ENCODE results near the gene JPH4.
A peak's percentile ranks its signal among the peaks of the same experiment; 100 is the strongest.

The JPH4 gene

DNA sequence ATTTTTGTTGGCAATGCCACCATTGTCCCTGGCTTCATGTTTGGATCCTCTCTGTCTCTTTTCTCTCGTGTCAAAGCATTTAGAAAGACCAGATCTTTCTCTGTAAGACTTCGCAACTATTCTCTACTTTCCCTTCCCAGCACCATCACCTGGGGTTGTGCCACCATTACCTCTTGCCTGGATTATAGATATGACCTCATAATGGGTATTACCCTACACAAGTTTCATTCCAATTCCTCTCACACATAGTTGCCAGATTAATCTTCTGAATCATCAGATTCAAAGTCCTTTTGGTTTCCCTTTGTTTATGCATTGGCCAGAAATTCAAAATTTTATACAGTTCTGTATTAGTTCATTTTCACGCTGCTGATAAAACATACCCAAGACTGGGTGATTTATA, 30.4 kb upstream of the JPH4 start:
- no peak for DNase-seq (ENCODE audit: low read depth)
- TF ChIP-seq CTCF (IDR thresholded peaks at IDR 0.05; ENCODE audit: insufficient read depth, low read depth, low read length, missing control alignments), result no peak
- no peak overlapping the region for H3K4me3 ChIP-seq (ENCODE audit: low read depth, low read length)

- no peak for TF ChIP-seq CTCF (IDR thresholded peaks at IDR 0.05; ENCODE audit: insufficient read depth, low read depth, low read length, missing control alignments)
- DNase-seq (ENCODE audit: low read depth), result no peak
- no peak overlapping the region for H3K4me3 ChIP-seq (ENCODE audit: low read depth, low read length)
Measured at GRCh38 chr14:23608454-23608853, 29.9 kb upstream of the JPH4 start.

DNA sequence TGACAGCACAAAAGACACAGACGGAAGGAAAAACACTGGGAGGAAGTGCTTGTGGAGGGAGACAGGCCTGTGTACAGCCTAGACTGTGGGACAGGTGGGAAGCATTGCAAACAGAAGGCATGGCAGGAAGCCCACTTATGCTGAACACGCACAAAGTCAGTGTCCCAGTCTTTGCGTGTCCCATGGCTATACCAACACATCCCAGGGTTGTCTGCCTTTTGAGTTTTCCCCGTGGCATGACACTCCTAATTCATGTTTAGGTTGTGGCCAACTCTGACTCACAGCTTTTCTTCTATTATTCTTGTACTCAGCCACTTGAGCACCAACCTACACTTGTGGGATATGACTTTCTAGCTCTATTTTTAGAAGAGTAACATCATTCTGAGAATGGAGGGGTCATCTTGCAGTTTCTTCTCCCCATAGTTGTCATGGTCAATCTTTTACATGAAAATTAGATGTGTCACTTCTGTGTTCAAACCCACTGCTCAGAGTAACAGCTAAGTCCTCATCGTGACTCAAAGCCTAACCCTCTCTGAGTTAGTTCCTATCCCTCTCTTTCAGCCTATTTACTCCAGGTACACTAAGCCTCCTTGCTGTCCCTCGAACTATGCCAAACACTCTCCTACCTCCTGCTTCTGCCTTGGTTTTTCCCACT, 27.5 kb upstream of the JPH4 start:
- H3K4me3 ChIP-seq (ENCODE audit: low read depth, low read length), result no peak overlapping the region; the same call in 1 of the 2 replicates
- DNase-seq (ENCODE audit: low read depth), result peak; percentile 85
- no peak for TF ChIP-seq CTCF (IDR thresholded peaks at IDR 0.05; ENCODE audit: insufficient read depth, low read depth, low read length, missing control alignments)

DNA sequence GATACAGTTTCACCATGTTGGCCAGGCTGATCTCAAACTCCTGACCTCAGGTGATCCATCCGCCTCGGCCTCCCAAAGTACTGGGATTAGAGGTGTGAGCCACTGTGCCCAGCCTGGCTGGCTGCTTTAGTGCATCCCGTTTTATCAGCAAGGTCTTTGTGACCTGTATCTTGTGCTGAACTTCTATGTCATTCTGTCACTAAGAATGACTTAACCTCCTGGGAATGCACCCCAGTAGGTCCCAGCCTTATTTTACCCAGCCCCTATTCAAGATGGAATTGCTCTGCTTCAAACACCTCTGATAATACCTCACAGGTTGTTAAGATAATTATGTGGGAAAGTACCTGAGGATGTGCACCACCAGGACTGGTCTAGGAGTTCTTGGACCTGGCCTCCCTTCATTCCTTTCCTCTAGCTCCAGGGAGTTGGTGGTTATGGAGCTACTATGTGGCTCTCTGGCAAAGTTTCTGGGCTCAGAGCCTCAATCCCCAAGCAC, 26.1 kb upstream of the JPH4 start:
- no peak for DNase-seq (ENCODE audit: low read depth)

DNA sequence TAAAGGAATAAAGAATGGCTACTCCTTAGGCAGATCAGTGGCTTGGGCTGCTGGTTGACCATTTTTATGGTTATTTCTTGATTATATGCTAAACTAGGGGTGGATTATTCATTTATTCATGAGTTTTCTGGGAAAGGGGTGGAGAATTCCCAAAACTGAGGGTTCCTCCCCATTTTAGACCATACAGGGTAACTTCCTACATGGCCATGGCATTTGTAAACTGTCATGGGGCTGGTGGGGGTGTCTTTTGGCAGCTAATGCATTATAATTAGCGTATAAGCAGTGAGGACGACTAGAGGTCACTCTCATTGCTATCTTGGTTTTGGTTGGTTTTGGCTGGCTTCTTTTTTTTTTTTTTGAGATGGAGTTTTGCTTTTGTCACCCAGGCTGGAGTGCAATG, 25.6 kb upstream of the JPH4 start:
- no peak for TF ChIP-seq CTCF (IDR thresholded peaks at IDR 0.05; ENCODE audit: insufficient read depth, low read depth, low read length, missing control alignments)

More for the DNA sequence above, 26.1 kb upstream of the JPH4 start:
- H3K4me3 ChIP-seq (ENCODE audit: low read depth, low read length), result no peak overlapping the region
- no peak for TF ChIP-seq CTCF (IDR thresholded peaks at IDR 0.05; ENCODE audit: insufficient read depth, low read depth, low read length, missing control alignments)

DNA sequence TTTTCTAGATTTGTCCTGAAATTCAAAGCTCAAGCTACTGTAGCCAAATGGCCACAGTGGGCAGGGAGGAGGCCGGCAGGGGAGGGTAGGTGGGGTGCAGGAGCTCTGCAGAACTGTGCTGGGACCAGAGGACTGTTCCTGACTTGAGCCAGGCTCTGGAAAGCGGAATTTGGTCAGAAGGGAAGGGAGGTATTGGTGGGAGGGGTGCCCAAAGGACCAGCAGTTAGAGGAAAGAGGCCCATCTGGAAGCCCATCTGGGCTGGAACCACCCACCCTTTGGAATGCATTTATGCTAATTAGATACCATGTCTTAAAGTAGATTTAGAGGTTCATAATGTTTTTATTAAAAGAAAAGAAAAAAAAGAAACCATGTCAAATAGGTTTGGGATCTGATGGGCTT, 24.5 kb upstream of the JPH4 start:
- no peak overlapping the region for H3K4me3 ChIP-seq (ENCODE audit: low read depth, low read length)
- no peak for TF ChIP-seq CTCF (IDR thresholded peaks at IDR 0.05; ENCODE audit: insufficient read depth, low read depth, low read length, missing control alignments)
- DNase-seq (ENCODE audit: low read depth), result no peak

More for the DNA sequence above, 25.6 kb upstream of the JPH4 start:
- DNase-seq (ENCODE audit: low read depth), result no peak
- H3K4me3 ChIP-seq (ENCODE audit: low read depth, low read length), result no peak overlapping the region
